ENCODE data around the gene COBLL1. TPM values are rescaled to one million over a fixed set of nuclear protein-coding genes. Genes with fewer than 3 reads are reported as not detected.

The COBLL1 gene
- total and polyA plus RNA-seq, 2 of the 4 experiments (the other 2 are of a cell fraction), result 0.79 to 1.1 TPM

GRCh38 chr2:164859251-164859818 lies 17.7 kb upstream of the COBLL1 start:
- no peaks in the 10 kb centered on the region for H4K20me1 ChIP-seq (ENCODE audit: insufficient read depth, low read length)
- no peak overlapping the region for H3K23ac ChIP-seq (ENCODE audit: low read depth, low read length)
- no peaks in the 10 kb centered on the region for H3K79me1 ChIP-seq (ENCODE audit: low read depth in 1 of 2, low read length in 2 of 2)
- BruUV-seq (replicated peaks), result no TSS peak
- H3K27me3 ChIP-seq (ENCODE audit: control insufficient read depth, insufficient read depth, low read length), result no peaks in the 10 kb centered on the region; the same call in 1 of the 2 replicates
- H3K4me3 ChIP-seq (ENCODE audit: insufficient read depth, low read depth, low read length), result no peak overlapping the region
- no peaks in the 10 kb centered on the region for H3K36me3 ChIP-seq (ENCODE audit: control insufficient read depth, insufficient read depth, low read length)
- no peak overlapping the region for H4K8ac ChIP-seq (ENCODE audit: low read depth in 2 of 2, low read length in 2 of 2)
- no peaks in the 10 kb centered on the region for H3K9me1 ChIP-seq (ENCODE audit: insufficient read depth, low read length)
- H4K5ac ChIP-seq (ENCODE audit: low read depth, low read length), result no peak overlapping the region
- no peak overlapping the region for H3K14ac ChIP-seq (replicated peaks; ENCODE audit: low read depth, low read length)
- TF ChIP-seq RFX5 (IDR thresholded peaks at IDR 0.05; ENCODE audit: low read depth, low read length), result no peak
- TF ChIP-seq FOS (IDR thresholded peaks at IDR 0.05; ENCODE audit: low read depth, low read length), result no peak
- H3K18ac ChIP-seq (ENCODE audit: low read depth, low read length), result no peak overlapping the region
- no peak overlapping the region for H3K4me2 ChIP-seq (ENCODE audit: low read depth, low read length)
- no peak overlapping the region for H2BK15ac ChIP-seq (ENCODE audit: low read depth, low read length)
- H3K4ac ChIP-seq (ENCODE audit: low read depth, low read length), result no peak overlapping the region
- H3K9me3 ChIP-seq (ENCODE audit: control insufficient read depth, insufficient read depth, low read length), result no peaks in the 10 kb centered on the region
- in situ Hi-C loops (cut with MboI; ENCODE audit: low sequenced_read_pairs) (no loop called here), dilution Hi-C loops (cut with HindIII; ENCODE audit: low sequenced_read_pairs, unreplicated experiment) (no loop called here), intact Hi-C loops (cut with micrococcal nuclease) (no loop called here)
- H3K9ac ChIP-seq (ENCODE audit: low read depth, low read length), result no peak overlapping the region
- H2BK120ac ChIP-seq (ENCODE audit: low read depth, low read length), result no peak overlapping the region
- H4K91ac ChIP-seq (ENCODE audit: insufficient read depth, low read depth, low read length), result no peak overlapping the region
- no peaks in the 10 kb centered on the region for H3K4me1 ChIP-seq (ENCODE audit: control insufficient read depth, insufficient read depth, low read length)
- CTCF ChIA-PET, result interaction anchor here (1.5 kb wide), 1 partner anchor 17 kb away, joined by 7 read pairs; the partner anchor contains the start of gene COBLL1
- H2AK5ac ChIP-seq (ENCODE audit: low read depth, low read length), result no peak overlapping the region
- no peak overlapping the region for H2AFZ ChIP-seq (replicated peaks; ENCODE audit: low read length, poor library complexity)
- H3K56ac ChIP-seq (ENCODE audit: extremely low read depth, insufficient read depth, low read length), result no peak overlapping the region
- H3K27ac ChIP-seq (ENCODE audit: insufficient read depth, low read length), result no peak overlapping the region
- ATAC-seq (ENCODE audit: low read depth), result no peak
- no peak overlapping the region for H2BK20ac ChIP-seq (ENCODE audit: low read depth, low read length)
- no peak for DNase-seq
- H2BK5ac ChIP-seq (ENCODE audit: low read depth, low read length, poor library complexity, severe bottlenecking), result no peak overlapping the region
- POLR2A ChIA-PET (ENCODE audit: unreplicated experiment), result no interaction called here
- no peak overlapping the region for H2AK9ac ChIP-seq (replicated peaks; ENCODE audit: low read depth, low read length, poor library complexity)
- no CpG with 5 or more reads among the region's 2 CpGs for WGBS, 2 experiments (ENCODE audit: extremely low coverage in 2 of 2, insufficient read length in 1 of 2)
